Measurements from ENCODE around the gene RNASE11.

DNA sequence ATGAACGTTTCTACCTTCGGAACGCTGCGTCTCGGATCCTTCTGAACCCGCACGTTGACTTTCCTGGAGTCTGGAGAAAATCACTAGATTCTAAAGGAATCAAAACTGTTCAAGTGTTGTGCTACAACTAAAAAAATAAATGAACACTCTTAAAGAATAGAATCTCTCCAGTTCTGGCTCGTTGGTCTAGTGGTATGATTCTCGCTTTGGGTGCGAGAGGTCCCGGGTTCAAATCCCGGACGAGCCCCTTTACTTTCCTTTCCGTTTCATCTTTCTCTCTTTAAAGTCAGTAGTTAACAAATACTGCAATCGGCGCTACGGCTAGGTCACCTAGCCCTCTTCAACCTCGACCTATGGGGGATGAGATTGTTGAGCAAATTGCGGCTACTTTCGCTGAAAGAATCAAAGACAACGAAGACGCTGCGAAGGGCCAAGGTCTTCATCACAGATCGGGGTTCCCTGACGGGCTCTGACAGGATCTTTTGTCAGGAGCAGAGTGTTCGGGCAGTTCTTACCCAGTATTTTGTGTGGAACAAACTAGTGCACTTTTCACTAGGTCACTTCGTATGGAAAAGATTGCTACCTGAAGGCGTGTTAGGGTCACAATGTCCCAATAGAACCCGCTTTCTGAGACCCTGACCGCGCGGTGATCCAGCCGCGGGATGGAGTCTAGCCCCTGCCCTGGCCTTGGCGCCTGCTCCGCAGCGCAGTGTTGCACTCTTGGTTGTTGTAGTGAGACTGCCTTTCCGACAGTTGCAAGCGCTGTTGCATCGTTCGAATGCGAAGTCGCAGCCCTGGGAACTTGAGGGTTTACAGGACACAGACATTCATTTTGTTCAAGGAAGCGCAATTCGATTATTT is 45.3 kb upstream of the RNASE11 start:
- TF ChIP-seq EZH2 (IDR thresholded peaks at IDR 0.05) (no peak), POLR2AphosphoS5 (IDR thresholded peaks at IDR 0.05; ENCODE audit: borderline replicate concordance, low read depth, low read length) (no peak), FOXP2 (optimal IDR thresholded peaks at IDR 0.05; ENCODE audit: control extremely low read depth, extremely low read length, insufficient read depth) (no peak)
